ENCODE data around the gene GPR176. TPM values are rescaled to one million over a fixed set of nuclear protein-coding genes. Genes with fewer than 3 reads are reported as not detected.

GPR176 gene
- polyA plus RNA-seq, 1 of the 3 experiments (the other 2 are of a cell fraction): 21.9 TPM

GRCh38 chr15:39857132-39857531, 62.9 kb downstream of the GPR176 start:
- Histone ChIP-seq H3K9me2 (no peaks in the 10 kb centered on the region), H4K20me1 (ENCODE audit: insufficient read depth) (peaks cover 3% of the 10 kb centered on the region; the same call in 1 of the 2 replicates), H3K27me3 (ENCODE audit: insufficient read depth) (no peaks in the 10 kb centered on the region), H3K27ac (ENCODE audit: low read depth in 2 of 2, low read length in 1 of 2) (no peak overlapping the region), H3K4me1 (ENCODE audit: control insufficient read depth in 1 of 2, insufficient read depth in 2 of 2, low read depth in 1 of 2, low read length in 1 of 2) (peaks cover 0 to 3% of the 10 kb centered on the region in 2 experiments; a peak in 1 of 4 replicates), H2AFZ (ENCODE audit: low read depth) (no peak overlapping the region), H3K79me2 (ENCODE audit: insufficient read depth) (peaks cover 99% of the 10 kb centered on the region), H3K4me3 (ENCODE audit: low read depth in 2 of 2, low read length in 1 of 2) (no peak overlapping the region), H3K36me3 (replicated peaks in 1 of 2; ENCODE audit: control insufficient read depth in 1 of 2, insufficient read depth in 2 of 2, low read length in 1 of 2) (peaks cover 0 to 9% of the 10 kb centered on the region in 2 experiments), H3K4me2 (no peak overlapping the region), H3K9me3 (no peaks in the 10 kb centered on the region), H3F3A (replicated peaks; ENCODE audit: insufficient read depth) (peaks cover 8% of the 10 kb centered on the region), H3K9ac (no peak overlapping the region)
- no peak for DNase-seq
- CTCF ChIA-PET: interaction anchor here (1.3 kb wide), 1 partner anchor 17 kb away, joined by 3 read pairs; no protein-coding TSS in a partner anchor
- 88% methylated on average over 1 of the region's 1 CpG for WGBS (ENCODE audit: low lambda C conversion rate)
- POLR2A ChIA-PET: no interaction called here
- TF ChIP-seq YY1 (IDR thresholded peaks at IDR 0.05; ENCODE audit: low read depth): no peak
- no peak for TF ChIP-seq EP300 (IDR thresholded peaks at IDR 0.05; ENCODE audit: borderline replicate concordance in 1 of 2, low read depth in 1 of 2, low read length in 1 of 2)
- no peak for TF ChIP-seq MAX (IDR thresholded peaks at IDR 0.05; ENCODE audit: low read depth)
- no peak for TF ChIP-seq FOSL2 (IDR thresholded peaks at IDR 0.05; ENCODE audit: borderline replicate concordance, low read depth)
- no peak for TF ChIP-seq TCF12 (IDR thresholded peaks at IDR 0.05)
- no peak for TF ChIP-seq RCOR1 (IDR thresholded peaks at IDR 0.05; ENCODE audit: low read length)
- TF ChIP-seq NRF1 (IDR thresholded peaks at IDR 0.05; ENCODE audit: low read depth, low read length): no peak
- TF ChIP-seq MEF2A (IDR thresholded peaks at IDR 0.05; ENCODE audit: borderline replicate concordance, low read depth): no peak
- no peak for TF ChIP-seq CHD2 (IDR thresholded peaks at IDR 0.05; ENCODE audit: low read length, partially characterized antibody)
- no peak for TF ChIP-seq SMC3 (IDR thresholded peaks at IDR 0.05; ENCODE audit: low read depth, low read length)
- no peak for TF ChIP-seq NFIC (IDR thresholded peaks at IDR 0.05; ENCODE audit: borderline replicate concordance)
- no peak for TF ChIP-seq GATA2 (CRISPR knock-in tag; IDR thresholded peaks at IDR 0.05)
- TF ChIP-seq JUND (IDR thresholded peaks at IDR 0.05): no peak
- no peak for TF ChIP-seq SIN3A (IDR thresholded peaks at IDR 0.05; ENCODE audit: borderline replicate concordance, low read depth, low read length)
- no peak for TF ChIP-seq PBX3 (IDR thresholded peaks at IDR 0.05)
- TF ChIP-seq TAF1 (IDR thresholded peaks at IDR 0.05; ENCODE audit: borderline replicate concordance, low read depth, low read length): no peak
- TF ChIP-seq RXRA (IDR thresholded peaks at IDR 0.05; ENCODE audit: borderline replicate concordance, low read depth): no peak
- no peak for TF ChIP-seq REST (IDR thresholded peaks at IDR 0.05; ENCODE audit: low read depth, low read length)

Data from SK-N-SH (cell line).